Body of pancreas (tissue), 4 donors: ENCODE data around the gene RWDD4. TPM values are rescaled to one million over a fixed set of nuclear protein-coding genes. Genes with fewer than 3 reads are reported as not detected.
A peak's percentile ranks its signal among the peaks of the same experiment; 100 is the strongest.

Source experiments
- ATAC-seq: fragments of 150-250 bp; one replicate; pipeline ENCODE4 v1.9.1; 2016
- DNase-seq, 4 donors: peaks; one replicate each; pipeline ENCODE4 v3.0.0-alpha.2; 2019
- H3K27ac ChIP-seq, 4 donors: fragments of 200-600 bp; sonication (generic); 1 replicate in 3 of 4; 2 replicates in 1 of 4; pipeline versions ENCODE4 v1.5.1 to v1.6.1; 2016 to 2019; ENCODE audit warnings: mild to moderate bottlenecking in 1 of 4, mixed read lengths in 1 of 4, moderate library complexity in 1 of 4
- H3K27me3 ChIP-seq, 2 donors: fragments of 200-600 bp; sonication (generic); one replicate each; pipeline ENCODE4 v1.6.0; 2016; ENCODE audit warnings: mild to moderate bottlenecking in 1 of 2
- H3K36me3 ChIP-seq, 2 donors: fragments of 200-600 bp; sonication (generic); replicated peaks in 1 of 2; 2 replicates each; pipeline ENCODE4 v1.5.1; 2016; ENCODE audit warnings: low read depth in 2 of 2; ENCODE audit not compliant: insufficient read depth in 1 of 2
- H3K4me1 ChIP-seq: fragments of 200-600 bp; sonication (generic); one replicate; pipeline ENCODE4 v1.6.0; 2016
- H3K4me3 ChIP-seq, 2 donors: fragments of 200-600 bp; sonication (generic); 1 replicate in 1 of 2; 2 replicates in 1 of 2; pipeline ENCODE4 v1.5.1; 2016 to 2019
- H3K9me3 ChIP-seq, 3 donors: fragments of 200-600 bp; sonication (generic); 1 replicate in 2 of 3; 2 replicates in 1 of 3; pipeline ENCODE4 v1.5.1; 2016
- POLR2A ChIP-seq, 3 donors: fragments of 450-650 bp; IDR thresholded peaks; one replicate each; pipeline ENCODE4 v1.6.1; 2016; ENCODE audit warnings: antibody characterized with exemption in 3 of 3, mild to moderate bottlenecking in 2 of 3
- WGBS, 2 donors: methylation state at CpG; one replicate each; pipeline ENCODE4 v1.1.5; 2017; 5-methylcytosine and 5-hydroxymethylcytosine counted together
- intact Hi-C: fragments of 100-400 bp; cut with DNase I; formaldehyde crosslinking; loops from one replicate; pipeline ENCODE4 v1.15.1; 2023
- total RNA-seq, 2 donors: library from RNA; depleted of rRNA; stranded (reverse); fragments of >200 nt; gene quantifications; one replicate each; pipeline ENCODE4 v1.1.0, GENCODE V29; 2016
- TF ChIP-seq, protein P1 (sequence below), 7 experiments: fragments of 450-650 bp in 4 of 7; fragments of 200-600 bp in 3 of 7; sonication (generic) in 3 of 7; IDR thresholded peaks; one replicate each; pipeline ENCODE4 v1.5.1; 2016 to 2019; ENCODE audit warnings: antibody characterized with exemption in 7 of 7

RWDD4 gene
- total RNA-seq, 2 donors from 2014 or later = 15.2 to 23.3 TPM

DNA sequence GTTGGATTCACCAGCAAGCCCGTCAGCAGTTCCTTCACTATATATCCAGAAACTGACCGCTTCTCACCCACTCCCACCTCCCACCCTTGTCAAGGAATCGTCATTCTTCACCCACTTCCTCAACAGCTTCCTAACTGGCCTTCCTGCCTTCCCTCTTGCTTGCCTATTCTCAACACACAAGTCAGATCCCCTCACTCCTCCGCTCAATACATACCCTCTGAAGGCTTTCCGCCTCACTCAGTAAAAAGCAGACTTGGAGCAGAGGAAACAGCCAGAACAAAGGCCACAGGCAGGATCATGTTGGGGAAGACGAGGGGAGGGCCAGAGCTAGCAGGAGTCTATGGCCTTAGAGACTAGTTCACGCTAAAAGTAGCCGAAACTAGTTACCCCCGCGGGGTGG lies 23.7 kb downstream of the RWDD4 start:
- no peak for TF ChIP-seq POLR2A (IDR thresholded peaks at IDR 0.05)
- TF ChIP-seq, protein P1, sequence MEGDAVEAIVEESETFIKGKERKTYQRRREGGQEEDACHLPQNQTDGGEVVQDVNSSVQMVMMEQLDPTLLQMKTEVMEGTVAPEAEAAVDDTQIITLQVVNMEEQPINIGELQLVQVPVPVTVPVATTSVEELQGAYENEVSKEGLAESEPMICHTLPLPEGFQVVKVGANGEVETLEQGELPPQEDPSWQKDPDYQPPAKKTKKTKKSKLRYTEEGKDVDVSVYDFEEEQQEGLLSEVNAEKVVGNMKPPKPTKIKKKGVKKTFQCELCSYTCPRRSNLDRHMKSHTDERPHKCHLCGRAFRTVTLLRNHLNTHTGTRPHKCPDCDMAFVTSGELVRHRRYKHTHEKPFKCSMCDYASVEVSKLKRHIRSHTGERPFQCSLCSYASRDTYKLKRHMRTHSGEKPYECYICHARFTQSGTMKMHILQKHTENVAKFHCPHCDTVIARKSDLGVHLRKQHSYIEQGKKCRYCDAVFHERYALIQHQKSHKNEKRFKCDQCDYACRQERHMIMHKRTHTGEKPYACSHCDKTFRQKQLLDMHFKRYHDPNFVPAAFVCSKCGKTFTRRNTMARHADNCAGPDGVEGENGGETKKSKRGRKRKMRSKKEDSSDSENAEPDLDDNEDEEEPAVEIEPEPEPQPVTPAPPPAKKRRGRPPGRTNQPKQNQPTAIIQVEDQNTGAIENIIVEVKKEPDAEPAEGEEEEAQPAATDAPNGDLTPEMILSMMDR (IDR thresholded peaks at IDR 0.05) = no peak
- Histone ChIP-seq H3K9me3 (no peaks in the 10 kb centered on the region), H3K27me3 (no peaks in the 10 kb centered on the region), H3K4me1 (peaks cover 33% of the 10 kb centered on the region), H3K4me3 (no peak overlapping the region), H3K36me3 (no peaks in the 10 kb centered on the region), H3K27ac (no peak overlapping the region)
- intact Hi-C loops = no loop called here
- no peak for DNase-seq
- 76 to 90% methylated on average over 10 of the region's 10 CpGs for WGBS, 2 donors
- ATAC-seq = no peak

- TF ChIP-seq, protein P1 (IDR thresholded peaks at IDR 0.05) = no peak
- no peak for TF ChIP-seq POLR2A (IDR thresholded peaks at IDR 0.05)
- H3K4me1 ChIP-seq = peaks cover 33% of the 10 kb centered on the region
- H3K36me3 ChIP-seq = no peaks in the 10 kb centered on the region
- ATAC-seq (no peak), DNase-seq (no peak)
- no peak overlapping the region for H3K27ac ChIP-seq
- H3K9me3 ChIP-seq = no peaks in the 10 kb centered on the region
- intact Hi-C loops = no loop called here
- H3K4me3 ChIP-seq = no peak overlapping the region
- no peaks in the 10 kb centered on the region for H3K27me3 ChIP-seq
- WGBS, 2 donors = 74 to 76% methylated on average over 11 of the region's 11 CpGs
Measured at GRCh38 chr4:183633476-183634400, 25.2 kb downstream of the RWDD4 start.

DNA sequence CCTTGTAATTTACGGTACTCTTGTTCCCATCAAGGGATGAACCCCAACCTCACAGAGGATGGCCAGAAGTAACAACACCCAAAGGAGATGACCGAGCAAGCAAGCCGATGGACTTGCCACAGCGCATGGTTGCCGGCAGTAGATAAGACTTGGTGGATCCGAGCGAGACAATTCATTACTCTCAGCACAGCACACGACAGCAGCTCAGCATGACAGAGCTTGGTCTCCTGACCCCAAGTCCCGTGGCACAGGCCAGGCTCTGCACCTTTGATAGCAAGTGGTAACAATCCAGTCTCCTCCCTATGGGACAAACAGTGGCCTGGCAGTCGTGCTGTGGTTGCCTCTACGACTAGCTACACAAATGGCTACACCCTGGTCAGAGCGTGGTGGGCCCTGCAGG lies 26.3 kb downstream of the RWDD4 start:
- no peak for TF ChIP-seq POLR2A (IDR thresholded peaks at IDR 0.05)
- TF ChIP-seq, protein P1 (IDR thresholded peaks at IDR 0.05) = no peak
- Histone ChIP-seq H3K27ac (no peak overlapping the region), H3K9me3 (no peaks in the 10 kb centered on the region), H3K27me3 (no peaks in the 10 kb centered on the region), H3K4me3 (no peak overlapping the region), H3K4me1 (peaks cover 29% of the 10 kb centered on the region), H3K36me3 (no peaks in the 10 kb centered on the region)
- no peak for ATAC-seq
- intact Hi-C loops = no loop called here
- no peak for DNase-seq
- WGBS, 2 donors = 91 to 93% methylated on average over 8 to 12 of the region's 12 CpGs

GRCh38 chr4:183631577-183632198 lies 27.3 kb downstream of the RWDD4 start:
- peaks cover 19% of the 10 kb centered on the region for H3K4me1 ChIP-seq
- no peaks in the 10 kb centered on the region for H3K36me3 ChIP-seq
- DNase-seq (peak in 1 of 4 donors; percentile 24), ATAC-seq (peak; percentile 38)
- H3K27ac ChIP-seq = no peak overlapping the region
- 52 to 58% methylated on average over 11 of the region's 11 CpGs for WGBS, 2 donors
- H3K9me3 ChIP-seq = no peaks in the 10 kb centered on the region
- H3K4me3 ChIP-seq = no peak overlapping the region
- H3K27me3 ChIP-seq = no peaks in the 10 kb centered on the region
- TF ChIP-seq, protein P1 (IDR thresholded peaks at IDR 0.05) = no peak
- TF ChIP-seq POLR2A (IDR thresholded peaks at IDR 0.05) = no peak
- intact Hi-C loops = no loop called here
